Activated naive CD8-positive, alpha-beta T cell treated with anti-CD3 and anti-CD28 coated beads, Interleukin-2, amount 50 U/mL, for 16 hours (primary cell): ENCODE results near the gene ELK4.

Experiments used
- DNase-seq: peaks from one replicate; pipeline ENCODE4 v3.0.0-alpha.2; 2020; ENCODE audit warnings: low read depth, low spot score

ELK4 gene

GRCh38 chr1:205630241-205630640, 1.6 kb downstream of the ELK4 start:
- no peak for DNase-seq

GRCh38 chr1:205629751-205630150, 2.1 kb downstream of the ELK4 start:
- no peak for DNase-seq

- DNase-seq, result no peak
Observed at GRCh38 chr1:205627956-205628355, 3.9 kb downstream of the ELK4 start.

GRCh38 chr1:205626216-205626615, 5.6 kb downstream of the ELK4 start:
- no peak for DNase-seq

- DNase-seq, result no peak
Observed at GRCh38 chr1:205623646-205624045, 8.2 kb downstream of the ELK4 start.

GRCh38 chr1:205620269-205620668, 11.5 kb downstream of the ELK4 start:
- DNase-seq, result no peak

- no peak for DNase-seq
Observed at GRCh38 chr1:205619376-205619775, 12.4 kb downstream of the ELK4 start.

GRCh38 chr1:205616563-205617293, 15.1 kb downstream of the ELK4 start:
- no peak for DNase-seq

- no peak for DNase-seq
Observed at GRCh38 chr1:205615789-205616188, 16.0 kb downstream of the ELK4 start.

GRCh38 chr1:205613854-205614412, 17.9 kb downstream of the ELK4 start:
- DNase-seq, result no peak

GRCh38 chr1:205612556-205612955, 19.3 kb downstream of the ELK4 start:
- no peak for DNase-seq

- DNase-seq, result no peak
Observed at GRCh38 chr1:205612104-205612503, 19.7 kb downstream of the ELK4 start.

- DNase-seq, result no peak
Observed at GRCh38 chr1:205610901-205611466, 20.8 kb downstream of the ELK4 start.

- no peak for DNase-seq
Observed at GRCh38 chr1:205610036-205610435, 21.8 kb downstream of the ELK4 start.

- DNase-seq, result no peak
Observed at GRCh38 chr1:205604825-205605505, 26.8 kb downstream of the ELK4 start.

- no peak for DNase-seq
Observed at GRCh38 chr1:205604059-205604458, 27.8 kb downstream of the ELK4 start.

- DNase-seq, result no peak
Observed at GRCh38 chr1:205601205-205601604, 30.6 kb downstream of the ELK4 start.

GRCh38 chr1:205600085-205600484, 31.7 kb downstream of the ELK4 start:
- no peak for DNase-seq

- DNase-seq, result no peak
Observed at GRCh38 chr1:205599669-205600042, 32.2 kb downstream of the ELK4 start.

GRCh38 chr1:205598841-205599668, 32.8 kb downstream of the ELK4 start:
- no peak for DNase-seq

- no peak for DNase-seq
Observed at GRCh38 chr1:205597691-205598314, 34.0 kb downstream of the ELK4 start.
